ENCODE results near the gene MEX3C. TPM values are rescaled to one million over a fixed set of nuclear protein-coding genes. Genes with fewer than 3 reads are reported as not detected.

The MEX3C gene
- polyA plus RNA-seq, 10 donors, result 30.1 to 40.4 (median 35.3) TPM

- DNase-seq, result no peak
Measured at GRCh38 chr18:51160646-51161045, 36.8 kb downstream of the MEX3C start.

- DNase-seq, result no peak
Measured at GRCh38 chr18:51157215-51157614, 40.3 kb downstream of the MEX3C start.

DNA sequence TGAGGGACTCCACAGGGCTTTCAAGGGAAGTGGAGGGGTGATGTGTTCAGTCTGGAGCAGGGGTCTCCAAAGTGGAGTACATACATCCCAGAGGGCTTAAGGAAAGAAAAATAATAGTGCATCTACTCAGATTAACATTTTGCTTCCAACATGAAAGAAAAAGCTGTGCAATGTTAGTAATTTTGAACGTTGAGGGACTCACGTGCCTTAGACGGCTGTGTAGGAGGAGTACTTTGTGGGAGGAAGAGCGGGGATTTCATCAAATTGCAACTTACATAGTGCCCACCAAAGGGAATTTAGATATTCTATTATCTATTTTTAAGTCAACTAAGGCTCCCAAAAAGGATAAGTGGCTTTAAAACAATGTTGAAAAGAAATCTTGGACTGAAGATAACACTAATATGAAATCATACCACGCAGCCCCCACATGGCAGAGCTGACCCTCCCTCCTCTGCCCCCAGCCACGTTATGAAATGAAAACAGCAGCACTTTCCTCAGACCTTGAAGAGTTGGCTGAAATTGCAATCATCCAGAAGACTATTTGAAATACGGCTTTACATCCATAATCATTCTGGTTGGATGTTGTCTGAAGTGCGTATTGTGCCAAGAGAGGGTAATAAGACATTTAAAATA is 42.9 kb downstream of the MEX3C start:
- DNase-seq, result no peak

DNA sequence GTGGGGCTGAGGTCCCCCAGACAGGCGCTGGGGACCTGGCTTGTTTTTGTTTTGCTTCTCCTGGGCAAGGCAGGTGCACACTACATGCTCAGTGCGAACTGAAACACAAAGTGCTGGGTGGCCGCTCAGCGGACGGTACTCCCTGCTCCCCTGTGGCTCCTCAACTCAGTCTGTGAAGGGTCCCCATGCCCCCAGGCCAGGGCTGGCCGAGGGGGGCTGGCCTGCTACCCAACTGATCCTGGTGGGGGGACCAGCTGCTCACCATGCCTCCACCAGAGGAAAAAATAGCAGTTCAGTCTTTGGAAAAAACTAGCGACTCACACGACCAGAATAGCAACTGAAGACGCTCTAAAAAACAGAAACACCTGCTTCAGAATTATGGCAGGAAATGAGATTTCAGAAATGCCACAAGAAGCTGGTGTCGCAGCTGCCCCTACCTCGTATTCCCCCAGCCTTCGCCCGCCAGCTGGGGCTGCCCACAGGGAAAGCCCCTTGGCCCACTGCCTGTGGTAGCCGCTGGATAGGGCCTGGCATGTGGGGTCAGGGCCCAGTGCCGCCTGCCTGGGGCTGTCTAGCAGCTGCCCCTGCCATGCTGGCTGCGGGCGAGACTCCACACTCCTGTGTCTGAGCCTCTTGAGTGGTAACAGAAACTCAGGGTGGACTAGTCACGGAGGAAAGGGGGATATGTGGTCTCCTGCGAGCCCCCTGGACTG is 43.7 kb downstream of the MEX3C start:
- peak; percentile 35 to 67 (median 45) for DNase-seq

- no peak for DNase-seq
Measured at GRCh38 chr18:51151568-51152511, 45.6 kb downstream of the MEX3C start.

- DNase-seq, result no peak
Measured at GRCh38 chr18:51151185-51151567, 46.3 kb downstream of the MEX3C start.

GRCh38 chr18:51150113-51150700 is 47.3 kb downstream of the MEX3C start:
- no peak for DNase-seq

DNA sequence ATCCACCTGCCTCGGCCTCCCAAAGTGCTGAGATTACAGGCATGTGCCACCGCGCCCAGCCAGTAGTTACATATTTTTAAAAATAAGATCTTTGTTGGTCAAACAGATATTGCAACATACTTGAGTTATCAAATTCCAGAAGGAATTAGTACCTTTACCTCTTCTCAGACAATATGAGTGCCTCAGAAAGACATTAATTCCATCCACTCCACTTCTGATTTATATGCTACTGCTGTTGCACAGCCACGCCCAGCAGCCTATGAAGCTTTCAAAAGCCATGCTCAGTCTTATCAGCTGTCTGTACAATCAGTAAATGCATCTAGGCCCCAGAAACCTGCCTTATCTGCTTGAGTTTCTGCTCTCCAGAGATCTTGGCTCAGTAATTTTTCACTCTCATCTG is 47.8 kb downstream of the MEX3C start:
- DNase-seq, result no peak

GRCh38 chr18:51146909-51147308 is 50.6 kb downstream of the MEX3C start:
- no peak for DNase-seq

GRCh38 chr18:51138936-51139335 is 58.5 kb downstream of the MEX3C start:
- no peak for DNase-seq

DNA sequence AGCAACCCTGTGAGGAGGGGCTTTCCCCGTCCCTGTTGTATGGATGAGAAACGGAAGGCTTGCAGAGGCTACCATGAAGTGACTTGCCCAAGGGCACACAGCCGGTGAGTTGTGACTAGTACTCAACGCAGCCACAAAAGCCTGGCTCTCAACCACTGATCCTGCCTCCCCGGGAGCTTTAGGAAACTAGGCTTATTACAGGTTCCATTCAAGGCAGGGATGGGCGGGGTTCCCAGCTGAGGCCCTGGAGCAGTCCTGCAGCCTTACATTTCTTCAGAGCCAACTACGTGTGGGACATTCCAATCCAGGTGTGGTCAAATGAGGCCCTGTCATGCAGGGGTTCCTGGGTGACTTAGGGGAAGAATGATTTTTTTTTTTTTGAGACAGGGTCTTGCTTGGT is 59.6 kb downstream of the MEX3C start:
- DNase-seq, result no peak

DNA sequence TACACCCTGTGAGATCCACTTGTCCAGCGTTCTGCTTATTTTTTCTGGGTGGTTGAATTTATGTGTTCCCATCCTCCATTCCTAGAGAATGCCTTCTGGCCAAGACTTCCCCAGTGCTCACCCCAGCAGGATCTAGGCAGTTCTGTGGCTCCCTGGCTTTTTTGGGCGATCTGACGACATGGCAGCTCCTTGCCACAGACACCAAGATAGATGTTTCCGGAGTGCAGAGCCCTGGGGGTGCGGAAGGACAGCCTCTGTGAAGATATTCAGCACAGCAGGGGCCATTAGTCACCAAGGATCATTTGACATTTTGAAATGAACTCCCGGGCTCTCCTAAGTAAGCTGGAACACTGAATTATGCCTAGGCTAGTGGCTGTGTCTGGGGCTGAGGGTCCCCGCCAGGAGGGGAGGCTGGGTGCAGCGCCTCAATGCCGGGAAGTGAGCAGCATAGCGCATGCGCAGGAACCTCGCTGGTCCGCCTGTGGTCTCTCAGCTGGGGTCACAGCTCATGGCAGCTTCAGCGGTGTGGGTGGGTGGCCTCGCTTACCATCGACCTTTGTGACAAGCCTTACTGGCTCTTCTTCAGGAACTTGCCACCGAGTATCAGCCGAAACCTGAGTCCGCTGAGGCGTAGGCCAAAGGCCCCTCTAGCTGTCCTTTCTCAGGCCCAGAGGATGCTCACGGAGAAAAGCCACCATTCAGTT is 60.3 kb downstream of the MEX3C start:
- no peak for DNase-seq

DNA sequence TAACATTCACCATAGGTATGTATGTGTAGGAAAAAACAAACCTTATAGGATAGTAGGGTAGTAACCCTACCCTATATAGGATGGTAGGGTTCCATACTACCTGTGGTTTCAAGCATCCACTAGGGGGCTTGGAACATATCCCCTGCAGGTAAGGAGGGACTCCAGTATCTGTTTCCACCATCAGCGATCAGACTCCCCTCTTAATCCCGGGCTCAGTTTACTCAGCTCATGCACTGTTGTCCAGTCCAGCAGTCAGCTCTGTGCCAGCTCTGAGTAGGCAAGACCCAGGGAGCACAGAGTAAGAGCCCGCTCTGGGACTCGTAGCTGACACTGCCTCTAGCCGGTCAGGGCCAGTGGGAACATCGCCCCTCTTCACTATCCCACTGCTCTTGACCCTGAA is 61.7 kb downstream of the MEX3C start:
- DNase-seq, result no peak

GRCh38 chr18:51135364-51135763 is 62.1 kb downstream of the MEX3C start:
- peak in 1 of 3 donors; percentile 8 for DNase-seq

DNA sequence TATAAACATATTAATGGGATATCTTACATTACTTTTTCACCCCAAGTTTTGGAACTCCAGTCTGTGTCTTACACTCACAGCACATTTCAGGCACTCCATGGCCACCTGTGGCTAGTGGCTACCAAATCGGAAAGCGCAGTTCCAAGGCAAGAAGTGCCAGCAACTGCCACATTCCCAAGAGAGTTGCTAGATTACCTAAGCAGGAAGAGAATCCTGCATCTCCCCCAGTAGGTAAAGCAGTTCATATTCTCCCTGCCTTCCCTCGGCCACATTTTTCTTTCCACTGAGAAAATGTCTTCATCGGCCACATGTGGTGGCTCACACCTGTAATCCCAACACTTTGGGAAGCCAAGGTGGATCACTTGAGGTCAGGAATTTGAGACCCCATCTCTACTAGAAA is 62.8 kb downstream of the MEX3C start:
- no peak for DNase-seq

- no peak for DNase-seq
Measured at GRCh38 chr18:51133580-51134160, 63.8 kb downstream of the MEX3C start.

DNA sequence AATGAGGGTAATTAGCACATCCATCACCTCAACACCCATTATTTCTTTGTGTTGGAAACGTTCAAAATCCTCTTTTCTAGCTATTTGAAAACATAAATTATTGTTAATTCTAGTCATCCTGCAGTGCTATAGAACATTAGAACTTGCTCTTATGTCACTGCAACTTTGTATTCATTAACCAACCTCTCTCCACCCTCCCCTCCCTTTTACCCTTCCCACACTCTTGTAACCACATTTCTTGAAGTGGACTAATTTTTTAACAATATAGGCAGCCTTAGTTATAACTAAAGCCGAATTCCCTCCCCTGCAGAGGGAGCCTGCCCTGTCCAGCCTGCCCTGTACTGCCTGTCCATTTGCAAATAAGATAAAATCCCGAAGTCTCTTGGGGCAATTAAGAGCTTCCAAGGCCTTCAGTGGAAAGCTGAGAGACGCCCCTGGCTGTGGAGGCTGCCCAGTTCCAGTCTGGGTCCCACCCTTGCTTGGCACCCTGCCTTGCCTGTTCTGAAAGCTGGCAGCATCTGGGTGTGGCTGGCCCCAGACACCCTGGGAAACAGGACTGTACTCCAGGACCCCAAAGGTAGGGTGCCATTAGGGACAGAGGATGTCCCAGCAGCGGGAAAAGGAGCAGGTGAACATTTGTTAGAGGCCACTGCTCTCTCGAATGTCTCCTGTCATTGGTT is 65.1 kb downstream of the MEX3C start:
- no peak for DNase-seq

DNA sequence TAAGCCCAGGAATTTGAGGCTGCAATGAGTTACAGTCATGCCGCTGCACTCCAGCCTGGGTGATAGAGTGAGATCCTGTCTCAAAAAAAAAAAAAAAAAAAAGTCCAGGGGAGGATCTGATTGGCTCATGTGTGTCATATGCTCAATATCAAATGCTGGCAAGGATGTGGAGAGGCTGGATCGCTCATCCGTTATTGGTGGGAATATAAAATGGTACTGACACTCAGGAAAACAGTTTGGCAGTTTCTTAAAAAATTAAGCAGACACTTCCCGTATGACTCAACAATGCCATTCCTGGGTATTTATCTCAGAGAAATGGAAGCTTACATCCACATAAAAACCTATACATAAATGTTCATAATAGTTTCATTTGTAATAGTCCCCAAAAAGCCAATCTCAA is 68.9 kb downstream of the MEX3C start:
- no peak for DNase-seq

DNA sequence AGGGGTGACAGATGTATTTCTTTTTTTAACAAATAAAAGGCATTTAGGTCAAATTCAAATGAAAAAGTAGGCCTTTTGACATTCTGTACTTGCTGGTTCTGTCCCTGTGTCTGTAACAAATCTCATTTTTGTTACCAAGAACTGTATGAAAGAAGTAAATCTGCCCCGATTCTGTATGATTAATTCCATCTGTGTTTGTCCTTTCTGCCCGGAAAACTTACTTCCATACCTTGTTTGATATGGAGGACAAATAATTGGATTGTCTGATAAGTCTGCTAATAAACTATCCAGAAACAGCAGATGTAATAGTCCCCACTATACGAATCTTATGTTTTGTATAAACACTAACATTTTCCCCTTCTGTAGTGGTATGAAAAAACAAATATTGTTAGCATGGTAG is 69.8 kb downstream of the MEX3C start:
- DNase-seq, result no peak

- no peak for DNase-seq
Measured at GRCh38 chr18:51125976-51126375, 71.5 kb downstream of the MEX3C start.

Measured in muscle of back (tissue), 11 donors.